Activated CD8-positive, alpha-beta memory T cell treated with anti-CD3 and anti-CD28 coated beads for 48 hours (primary cell): Measurements from ENCODE around the gene HPRT1.

Experiments used
- DNase-seq, 3 experiments: peaks; one replicate each; pipeline ENCODE4 v3.0.0-alpha.2; 2020; ENCODE audit warnings: low read depth in 2 of 3, low spot score in 2 of 3

The HPRT1 gene

DNA sequence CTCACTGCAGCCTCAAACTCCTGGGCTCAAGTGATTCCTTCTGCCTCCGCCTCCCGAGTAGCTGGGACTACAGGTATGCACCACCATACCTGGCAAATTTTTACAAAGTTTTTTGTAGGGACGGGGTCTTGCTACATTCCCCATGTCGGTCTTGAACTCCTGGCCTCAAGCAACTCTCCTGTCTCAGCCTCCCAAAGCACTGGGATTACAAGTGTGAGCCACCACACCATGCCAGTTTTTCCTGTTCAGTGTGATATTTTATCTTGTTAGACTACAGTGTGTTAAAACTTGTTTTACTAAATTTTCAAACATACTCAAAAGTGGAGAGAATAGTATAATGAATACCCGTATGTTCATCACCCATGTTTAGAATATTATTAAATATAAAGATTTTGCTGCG, 12.1 kb downstream of the HPRT1 start:
- DNase-seq = no peak

DNA sequence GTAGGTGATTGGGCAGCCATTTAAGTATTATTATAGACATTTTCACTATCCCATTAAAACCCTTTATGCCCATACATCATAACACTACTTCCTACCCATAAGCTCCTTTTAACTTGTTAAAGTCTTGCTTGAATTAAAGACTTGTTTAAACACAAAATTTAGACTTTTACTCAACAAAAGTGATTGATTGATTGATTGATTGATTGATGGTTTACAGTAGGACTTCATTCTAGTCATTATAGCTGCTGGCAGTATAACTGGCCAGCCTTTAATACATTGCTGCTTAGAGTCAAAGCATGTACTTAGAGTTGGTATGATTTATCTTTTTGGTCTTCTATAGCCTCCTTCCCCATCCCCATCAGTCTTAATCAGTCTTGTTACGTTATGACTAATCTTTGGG, 16.3 kb downstream of the HPRT1 start:
- no peak for DNase-seq

- no peak for DNase-seq
These were observed 18.4 kb downstream of the HPRT1 start for GRCh38 chrX:134478374-134478773.

DNA sequence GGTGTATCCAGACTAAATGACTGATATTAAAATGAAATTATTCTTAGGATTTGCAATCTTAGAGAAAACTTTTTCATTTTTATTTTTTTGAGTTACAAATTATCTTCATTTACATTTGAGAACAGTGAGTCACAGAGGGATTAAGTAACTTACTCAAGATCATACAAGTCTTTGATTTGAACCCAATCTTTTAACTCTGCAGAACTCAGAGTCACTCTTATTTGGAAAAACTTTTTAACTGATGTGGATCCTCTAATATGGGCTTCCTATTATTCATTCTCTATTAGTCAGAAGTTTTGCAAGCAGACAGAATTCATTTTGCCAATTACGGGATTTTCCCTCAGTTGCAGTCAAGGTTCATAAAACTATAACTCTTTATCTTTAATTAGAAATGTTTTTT, 20.1 kb downstream of the HPRT1 start:
- DNase-seq = no peak

GRCh38 chrX:134481339-134481738, 21.4 kb downstream of the HPRT1 start:
- DNase-seq = no peak

DNA sequence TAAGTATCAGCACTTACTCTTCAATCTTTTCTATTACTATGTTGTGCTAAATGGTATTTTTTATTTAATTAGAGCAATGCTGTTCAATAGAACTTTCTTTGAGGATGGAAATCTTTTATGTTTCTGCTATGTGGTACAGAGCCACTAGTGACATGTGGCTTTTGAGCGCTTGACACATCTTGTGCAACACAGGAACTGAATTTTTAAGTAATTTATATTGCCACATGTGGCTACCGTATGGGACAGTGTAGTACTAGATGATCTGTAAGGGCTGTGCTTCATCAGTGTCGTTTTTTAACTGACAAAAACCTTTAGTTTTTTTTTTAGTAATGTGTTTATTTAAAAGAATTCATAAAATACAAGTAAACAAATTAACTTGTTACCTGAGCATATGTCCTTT, 22.4 kb downstream of the HPRT1 start:
- no peak for DNase-seq

DNA sequence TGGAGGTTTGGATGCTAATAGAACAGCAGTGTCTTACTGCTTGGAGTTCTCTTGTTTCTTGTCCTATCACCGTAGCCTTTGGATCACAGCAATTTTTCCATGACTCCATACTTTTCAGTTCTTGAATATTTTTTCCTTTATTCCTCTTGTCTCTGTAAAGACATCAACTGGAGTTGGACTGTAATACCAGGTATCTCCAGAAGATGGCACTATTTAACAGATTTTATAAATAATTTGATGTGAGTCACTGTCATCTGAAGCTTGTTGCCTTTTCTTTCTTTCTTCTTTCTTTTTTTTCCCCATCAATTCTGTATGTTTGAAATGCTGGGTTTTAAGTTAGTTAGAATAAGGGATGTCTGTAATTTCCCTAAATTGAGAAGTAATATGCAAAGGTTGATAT, 24.1 kb downstream of the HPRT1 start:
- DNase-seq = no peak

GRCh38 chrX:134501941-134502340, 42.0 kb downstream of the HPRT1 start:
- DNase-seq = no peak

DNA sequence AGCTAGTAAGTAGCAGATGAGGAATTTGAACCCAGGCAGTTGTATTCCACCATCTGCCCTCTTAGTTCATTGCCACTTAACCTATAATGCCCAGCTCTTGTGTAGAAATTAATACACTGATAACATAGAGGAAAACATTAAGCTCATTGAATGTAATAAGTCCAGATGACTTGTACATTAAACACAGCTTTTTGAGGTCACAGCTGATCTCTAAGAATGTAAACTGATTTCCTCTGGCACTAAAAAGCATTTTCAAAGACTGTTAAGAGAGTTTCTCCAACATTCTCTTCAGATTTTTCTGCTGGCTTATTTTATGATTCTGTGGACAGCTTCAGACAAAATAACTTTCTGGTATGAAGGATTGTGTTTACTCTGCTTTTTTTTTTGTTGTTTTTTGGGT, 42.7 kb downstream of the HPRT1 start:
- no peak for DNase-seq

DNA sequence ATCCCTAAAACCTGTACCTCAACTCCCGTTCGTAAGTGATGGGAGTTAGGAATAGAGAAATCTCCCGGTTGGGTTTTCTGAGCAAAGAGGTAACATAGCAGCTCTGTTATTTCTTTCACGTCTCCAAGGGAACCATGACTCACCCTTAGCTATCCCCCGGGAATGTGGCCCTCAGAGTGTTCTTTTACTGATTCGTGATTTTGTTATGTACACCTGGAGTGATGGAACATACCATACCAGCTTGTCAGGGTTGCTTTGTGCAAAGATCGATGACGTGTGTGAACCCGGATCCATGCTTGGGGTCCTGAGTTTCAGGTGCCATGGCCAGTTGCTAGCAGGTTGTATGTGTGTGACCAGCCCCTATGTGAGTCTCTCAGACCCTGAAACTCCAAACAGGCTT, 52.6 kb downstream of the HPRT1 start:
- no peak for DNase-seq

- no peak for DNase-seq
These were observed 53.1 kb downstream of the HPRT1 start for GRCh38 chrX:134513091-134513490.

DNA sequence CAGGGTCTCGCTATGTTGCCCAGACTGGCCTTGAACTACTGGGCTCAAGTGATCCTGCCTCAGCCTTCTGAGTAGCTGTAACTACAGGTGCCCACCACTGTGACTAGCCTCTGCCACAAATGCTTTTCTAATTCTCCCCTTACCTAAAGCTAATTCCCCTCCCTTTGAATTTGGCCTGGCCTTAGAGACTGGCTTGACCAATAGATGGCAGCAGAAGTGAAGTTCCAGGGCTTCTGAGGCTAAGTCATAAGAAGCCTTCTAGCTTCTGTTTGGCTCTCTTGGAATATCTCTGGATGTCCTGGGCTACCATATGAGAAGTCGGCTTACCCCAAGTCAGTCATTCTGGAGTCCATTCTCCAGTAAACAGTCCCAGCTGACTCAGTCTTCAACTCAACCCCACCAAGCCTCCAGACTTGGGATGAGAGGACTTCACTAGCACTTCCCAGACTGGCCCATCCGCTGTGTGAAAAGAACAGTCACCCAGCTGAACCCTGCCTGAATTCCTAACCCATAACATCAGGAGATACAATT, 61.0 kb downstream of the HPRT1 start:
- DNase-seq = no peak

DNA sequence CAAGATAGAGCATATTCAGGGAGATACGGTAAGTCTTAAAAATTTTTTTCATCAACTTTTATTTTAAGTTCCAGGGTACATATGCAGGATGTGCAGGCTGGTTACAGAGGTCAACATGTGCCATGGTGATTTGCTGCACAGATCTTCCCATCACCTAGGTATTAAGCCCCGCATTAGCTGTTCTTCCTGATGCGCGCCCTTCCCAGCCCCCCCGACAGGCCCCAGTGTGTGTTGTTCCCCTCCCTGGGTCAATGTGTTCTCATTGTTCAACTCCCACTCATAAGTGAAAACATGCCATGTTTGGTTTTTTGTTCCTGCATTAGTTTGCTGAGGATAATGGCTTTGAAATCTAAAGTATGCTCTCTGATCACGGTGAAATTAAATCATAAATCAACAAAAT, 64.2 kb downstream of the HPRT1 start:
- no peak for DNase-seq

DNA sequence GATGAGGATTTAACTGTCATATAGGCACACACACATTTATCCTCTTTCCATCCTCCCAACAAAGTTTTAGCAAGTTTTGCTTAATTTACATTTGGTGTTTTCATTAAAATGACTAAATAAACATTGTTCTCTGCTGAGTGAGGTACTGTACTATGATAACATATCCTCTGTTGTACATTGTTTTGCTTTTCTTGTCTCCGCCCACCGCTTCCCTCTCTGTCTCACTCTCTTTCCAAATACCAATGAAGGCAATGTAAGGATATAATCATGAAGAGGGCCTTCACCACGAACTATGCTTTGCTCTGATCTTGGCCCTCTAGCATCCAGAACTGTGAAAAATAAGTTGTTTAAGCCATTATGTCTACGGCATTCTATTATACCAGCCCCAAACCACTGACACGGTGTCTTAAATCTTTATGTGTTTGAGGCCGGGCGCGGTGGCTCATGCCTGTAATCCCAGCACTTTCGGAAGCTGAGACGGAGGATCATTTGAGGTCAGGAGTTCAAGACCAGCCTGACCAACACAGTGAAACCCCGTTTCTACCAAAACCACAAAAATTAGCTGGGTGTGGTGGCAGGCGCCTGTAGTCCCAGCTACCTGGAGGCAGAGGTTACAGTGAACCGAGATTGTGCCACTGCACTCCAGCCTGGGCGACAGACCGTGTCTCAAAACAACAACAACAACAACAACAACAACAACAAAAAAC, 65.3 kb downstream of the HPRT1 start:
- no peak for DNase-seq

- DNase-seq = no peak
These were observed 66.4 kb downstream of the HPRT1 start for GRCh38 chrX:134526399-134526798.

- DNase-seq = no peak
These were observed 69.0 kb downstream of the HPRT1 start for GRCh38 chrX:134528960-134529359.

DNA sequence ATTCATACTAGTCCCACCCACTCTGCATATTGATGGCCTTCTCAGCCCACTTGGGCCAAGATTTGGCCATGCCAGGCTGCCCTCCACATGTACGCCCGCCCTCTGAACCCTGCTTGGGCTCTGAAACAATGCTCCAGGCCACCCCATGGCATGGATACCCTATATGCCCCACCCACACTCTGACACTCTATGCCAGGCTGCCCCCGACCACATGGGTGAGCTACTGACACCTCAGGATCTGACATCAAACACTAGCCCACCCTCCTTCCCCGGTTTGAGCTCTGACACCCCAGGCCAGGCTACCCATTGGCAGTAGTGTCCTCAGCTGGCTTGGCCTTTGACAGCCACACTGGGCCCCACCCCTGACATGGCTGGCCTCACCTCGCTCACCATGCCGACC, 69.5 kb downstream of the HPRT1 start:
- no peak for DNase-seq

DNA sequence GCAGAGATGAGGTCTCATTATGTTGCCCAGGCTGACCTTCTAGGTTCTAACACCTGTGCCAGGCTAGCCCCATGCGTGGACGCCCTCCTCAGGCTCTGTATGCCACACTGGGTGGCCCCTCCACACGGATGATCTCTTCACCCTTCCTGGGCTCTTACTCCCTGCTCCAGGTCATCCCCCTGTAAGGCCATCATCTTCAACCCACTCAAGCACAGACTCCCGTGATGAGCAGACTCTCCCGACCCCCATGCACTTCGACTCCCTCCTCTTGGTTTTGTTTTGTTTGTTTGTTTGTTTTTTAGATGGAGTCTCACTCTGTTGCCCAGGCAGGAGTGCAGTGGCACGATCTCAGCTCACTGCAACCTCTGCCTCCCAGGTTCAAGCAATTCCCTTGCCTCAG, 70.9 kb downstream of the HPRT1 start:
- no peak for DNase-seq

- DNase-seq = no peak
These were observed 73.4 kb downstream of the HPRT1 start for GRCh38 chrX:134533352-134533751.

GRCh38 chrX:134533952-134534351, 74.0 kb downstream of the HPRT1 start:
- DNase-seq = no peak

GRCh38 chrX:134537179-134537955, 77.4 kb downstream of the HPRT1 start:
- no peak for DNase-seq

DNA sequence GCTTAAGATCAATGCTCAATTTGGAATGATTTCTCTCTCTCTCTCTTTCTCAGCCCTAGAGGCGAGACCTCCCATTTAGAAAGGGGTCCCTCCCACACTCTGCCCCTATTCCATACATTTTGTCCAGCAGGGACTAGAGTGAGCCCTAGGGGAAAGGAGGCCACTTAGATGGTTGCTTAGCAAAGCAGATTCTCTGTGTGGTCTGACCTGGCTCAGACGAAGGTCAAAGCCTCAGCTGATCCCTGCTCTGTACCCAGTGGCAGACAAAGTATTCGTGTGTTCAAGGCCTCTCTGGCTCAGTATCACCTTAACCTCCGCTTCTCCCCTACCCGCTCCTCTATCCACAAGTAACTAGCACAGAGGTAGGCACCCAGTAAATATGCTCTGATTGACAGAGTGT, 78.4 kb downstream of the HPRT1 start:
- DNase-seq = no peak

GRCh38 chrX:134541906-134542305, 81.9 kb downstream of the HPRT1 start:
- DNase-seq = no peak
